ENCODE results near the gene SORCS1.

DNA sequence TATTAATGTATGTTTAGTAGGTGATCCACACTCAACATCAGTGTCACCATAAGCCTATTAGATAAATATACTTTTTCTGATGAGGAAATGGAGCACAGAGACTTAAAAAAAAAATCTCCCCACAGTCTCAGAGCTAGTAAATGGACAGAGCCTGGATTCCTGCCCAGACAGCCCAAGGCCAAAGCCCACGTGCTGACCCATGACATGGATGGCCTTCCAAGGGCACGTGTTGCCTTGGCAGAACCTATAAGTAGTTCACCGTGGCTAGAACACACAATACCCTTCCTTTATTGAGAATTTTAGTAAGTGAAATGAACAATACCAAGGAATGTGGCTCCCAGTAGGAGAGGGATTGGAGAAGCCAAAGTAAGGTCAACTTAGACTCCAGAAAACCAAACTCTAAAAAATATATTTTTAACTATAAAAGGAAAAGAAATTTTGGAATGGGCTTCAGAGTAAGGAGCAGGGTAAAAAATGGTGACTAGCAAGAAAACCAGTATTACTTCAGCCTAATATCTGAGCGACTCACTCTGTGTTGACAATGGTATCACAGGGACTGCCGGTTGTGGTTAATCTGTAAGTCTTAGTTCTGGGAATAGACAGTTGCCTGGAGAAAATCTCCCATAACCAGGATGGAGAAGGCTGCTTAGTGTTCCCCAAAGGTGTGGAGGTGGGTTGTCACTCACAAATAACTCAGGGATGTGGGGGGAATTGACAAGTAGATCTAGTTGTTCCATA is 223.0 kb downstream of the SORCS1 start:
- TF ChIP-seq, protein P1, sequence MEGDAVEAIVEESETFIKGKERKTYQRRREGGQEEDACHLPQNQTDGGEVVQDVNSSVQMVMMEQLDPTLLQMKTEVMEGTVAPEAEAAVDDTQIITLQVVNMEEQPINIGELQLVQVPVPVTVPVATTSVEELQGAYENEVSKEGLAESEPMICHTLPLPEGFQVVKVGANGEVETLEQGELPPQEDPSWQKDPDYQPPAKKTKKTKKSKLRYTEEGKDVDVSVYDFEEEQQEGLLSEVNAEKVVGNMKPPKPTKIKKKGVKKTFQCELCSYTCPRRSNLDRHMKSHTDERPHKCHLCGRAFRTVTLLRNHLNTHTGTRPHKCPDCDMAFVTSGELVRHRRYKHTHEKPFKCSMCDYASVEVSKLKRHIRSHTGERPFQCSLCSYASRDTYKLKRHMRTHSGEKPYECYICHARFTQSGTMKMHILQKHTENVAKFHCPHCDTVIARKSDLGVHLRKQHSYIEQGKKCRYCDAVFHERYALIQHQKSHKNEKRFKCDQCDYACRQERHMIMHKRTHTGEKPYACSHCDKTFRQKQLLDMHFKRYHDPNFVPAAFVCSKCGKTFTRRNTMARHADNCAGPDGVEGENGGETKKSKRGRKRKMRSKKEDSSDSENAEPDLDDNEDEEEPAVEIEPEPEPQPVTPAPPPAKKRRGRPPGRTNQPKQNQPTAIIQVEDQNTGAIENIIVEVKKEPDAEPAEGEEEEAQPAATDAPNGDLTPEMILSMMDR (tag by site-specific recombination; IDR thresholded peaks at IDR 0.05): no peak
- TF ChIP-seq, protein P2, sequence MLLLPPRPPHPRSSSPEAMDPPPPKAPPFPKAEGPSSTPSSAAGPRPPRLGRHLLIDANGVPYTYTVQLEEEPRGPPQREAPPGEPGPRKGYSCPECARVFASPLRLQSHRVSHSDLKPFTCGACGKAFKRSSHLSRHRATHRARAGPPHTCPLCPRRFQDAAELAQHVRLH (tag by site-specific recombination; IDR thresholded peaks at IDR 0.05): no peak

All from HEK293 (cell line).